ENCODE results near the gene SLC45A3.

GRCh38 chr1:205612556-205612955 lies 67.8 kb downstream of the SLC45A3 start:
- TF ChIP-seq CTCF (IDR thresholded peaks at IDR 0.05) (no peak), POLR2A (IDR thresholded peaks at IDR 0.05) (no peak)

Measured in esophagus squamous epithelium (tissue), 4 donors.